Nephron progenitor cell (in vitro differentiated cells): ENCODE measurements around the gene GDI1.

Source experiments
- DNase-seq: peaks from one replicate; pipeline ENCODE4 v3.0.0; 2021
- H3K27ac Mint-ChIP-seq: 2 replicates; pipeline ENCODE4 v1.8.0; 2021; ENCODE audit warnings: mild to moderate bottlenecking, moderate library complexity, mixed read lengths
- H3K27me3 Mint-ChIP-seq: 2 replicates; pipeline ENCODE4 v1.8.0; 2021; ENCODE audit warnings: mild to moderate bottlenecking, low read depth, mixed read lengths; ENCODE audit not compliant: poor library complexity
- H3K36me3 Mint-ChIP-seq: 2 replicates; pipeline ENCODE4 v1.8.0; 2021; ENCODE audit warnings: low read depth, mixed read lengths
- H3K4me1 Mint-ChIP-seq: 2 replicates; pipeline ENCODE4 v1.8.0; 2021; ENCODE audit warnings: mixed read lengths
- H3K4me3 Mint-ChIP-seq: 2 replicates; pipeline ENCODE4 v1.8.0; 2021; ENCODE audit warnings: mild to moderate bottlenecking, moderate library complexity, mixed read lengths
- H3K9me3 Mint-ChIP-seq: 2 replicates; pipeline ENCODE4 v1.8.0; 2021; ENCODE audit warnings: mild to moderate bottlenecking, moderate library complexity, mixed read lengths
- CTCF ChIP-seq: fragments of 200-600 bp; sonication (generic); IDR thresholded peaks from 2 replicates; pipeline ENCODE4 v1.5.0; 2021; ENCODE audit warnings: antibody characterized with exemption

The GDI1 gene

GRCh38 chrX:154445776-154446175, 8.8 kb downstream of the GDI1 start:
- H3K36me3 Mint-ChIP-seq = peaks cover 9% of the 10 kb centered on the region
- no peak for DNase-seq
- peaks cover 5% of the 10 kb centered on the region for H3K4me1 Mint-ChIP-seq
- H3K4me3 Mint-ChIP-seq = peak overlapping the region; percentile 48
- no peak overlapping the region for H3K27ac Mint-ChIP-seq
- no peaks in the 10 kb centered on the region for H3K27me3 Mint-ChIP-seq
- no peak for TF ChIP-seq CTCF
- H3K9me3 Mint-ChIP-seq = peaks cover 50% of the 10 kb centered on the region

GRCh38 chrX:154446430-154446829, 9.5 kb downstream of the GDI1 start:
- Mint-ChIP-seq H3K9me3 (peaks cover 46% of the 10 kb centered on the region), H3K27me3 (no peaks in the 10 kb centered on the region), H3K27ac (peak overlapping the region; percentile 84), H3K36me3 (peaks cover 9% of the 10 kb centered on the region), H3K4me3 (no peak overlapping the region), H3K4me1 (peaks cover 5% of the 10 kb centered on the region)
- DNase-seq = no peak
- TF ChIP-seq CTCF = no peak

GRCh38 chrX:154448484-154448883, 11.5 kb downstream of the GDI1 start:
- Mint-ChIP-seq H3K4me1 (peaks cover 5% of the 10 kb centered on the region), H3K36me3 (peaks cover 23% of the 10 kb centered on the region), H3K9me3 (peaks cover 45% of the 10 kb centered on the region), H3K27ac (peak overlapping the region; percentile 29), H3K4me3 (no peak overlapping the region), H3K27me3 (no peaks in the 10 kb centered on the region)
- DNase-seq = no peak
- no peak for TF ChIP-seq CTCF

GRCh38 chrX:154449618-154450017, 12.7 kb downstream of the GDI1 start:
- H3K9me3 Mint-ChIP-seq = peaks cover 54% of the 10 kb centered on the region
- H3K4me3 Mint-ChIP-seq = no peak overlapping the region
- H3K27me3 Mint-ChIP-seq = no peaks in the 10 kb centered on the region
- no peak for TF ChIP-seq CTCF
- peaks cover 5% of the 10 kb centered on the region for H3K4me1 Mint-ChIP-seq
- no peak for DNase-seq
- H3K36me3 Mint-ChIP-seq = peaks cover 27% of the 10 kb centered on the region
- H3K27ac Mint-ChIP-seq = no peak overlapping the region

- TF ChIP-seq CTCF = no peak
- Mint-ChIP-seq H3K36me3 (peaks cover 29% of the 10 kb centered on the region), H3K4me3 (no peak overlapping the region), H3K4me1 (peaks cover 5% of the 10 kb centered on the region), H3K9me3 (peaks cover 61% of the 10 kb centered on the region), H3K27me3 (no peaks in the 10 kb centered on the region), H3K27ac (no peak overlapping the region)
- DNase-seq = no peak
Observed at GRCh38 chrX:154450312-154450711, 13.4 kb downstream of the GDI1 start.

GRCh38 chrX:154452823-154453222, 15.9 kb downstream of the GDI1 start:
- Mint-ChIP-seq H3K27me3 (peaks cover 3% of the 10 kb centered on the region), H3K9me3 (peaks cover 57% of the 10 kb centered on the region), H3K4me1 (peaks cover 5% of the 10 kb centered on the region), H3K27ac (no peak overlapping the region), H3K36me3 (peaks cover 25% of the 10 kb centered on the region), H3K4me3 (no peak overlapping the region)
- DNase-seq = no peak
- TF ChIP-seq CTCF = no peak
